ENCODE data around the gene PAM.
A peak's percentile ranks its signal among the peaks of the same experiment; 100 is the strongest.

The PAM gene

DNA sequence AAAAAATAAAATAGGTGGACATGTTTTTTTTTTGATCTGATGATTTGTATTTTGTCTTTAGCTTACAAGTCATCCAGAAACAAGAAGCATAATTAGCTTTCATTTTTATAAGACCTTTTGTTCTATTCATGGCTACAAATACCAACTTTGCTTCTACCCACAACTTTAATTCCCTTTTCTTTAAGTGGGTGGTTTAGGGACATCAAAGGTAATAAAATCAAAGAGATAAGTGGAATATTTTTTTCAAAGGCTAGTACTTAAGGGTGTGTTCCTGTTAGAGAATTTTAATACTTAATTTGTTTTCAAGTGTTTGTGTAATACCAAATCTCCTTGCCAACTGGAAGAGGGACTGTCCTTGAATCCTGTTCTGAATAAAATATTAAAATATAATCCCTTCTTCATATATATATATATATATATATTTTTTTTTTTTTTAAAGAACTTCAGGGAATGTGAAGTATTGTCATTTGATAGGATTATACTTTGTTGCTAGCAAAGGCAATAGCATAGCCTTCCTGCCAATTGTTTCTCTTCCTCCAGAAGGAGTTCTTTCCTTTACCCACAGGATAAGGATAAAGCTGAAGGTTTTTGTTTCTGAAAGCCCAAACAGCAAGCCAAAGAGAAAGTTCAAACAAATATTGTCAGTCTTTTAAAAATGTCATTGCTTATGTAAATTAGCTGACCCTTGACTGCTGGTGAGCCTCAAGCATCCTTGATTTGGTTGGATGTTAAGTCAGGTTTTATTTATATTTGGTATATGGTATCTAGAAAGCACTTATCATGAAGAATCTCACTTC, 108.9 kb downstream of the PAM start:
- no peak for DNase-seq

GRCh38 chr5:102865171-102865509, 110.0 kb downstream of the PAM start:
- peak; percentile 18 for DNase-seq

- peak; percentile 55 for DNase-seq
These were observed 110.6 kb downstream of the PAM start for GRCh38 chr5:102865510-102866236.

GRCh38 chr5:102866237-102866600, 111.1 kb downstream of the PAM start:
- no peak for DNase-seq

- no peak for DNase-seq
These were observed 113.0 kb downstream of the PAM start for GRCh38 chr5:102867992-102868662.

- DNase-seq: no peak
These were observed 114.1 kb downstream of the PAM start for GRCh38 chr5:102869230-102869629.

- peak; percentile 4 for DNase-seq
These were observed 118.4 kb downstream of the PAM start for GRCh38 chr5:102873379-102873932.

DNA sequence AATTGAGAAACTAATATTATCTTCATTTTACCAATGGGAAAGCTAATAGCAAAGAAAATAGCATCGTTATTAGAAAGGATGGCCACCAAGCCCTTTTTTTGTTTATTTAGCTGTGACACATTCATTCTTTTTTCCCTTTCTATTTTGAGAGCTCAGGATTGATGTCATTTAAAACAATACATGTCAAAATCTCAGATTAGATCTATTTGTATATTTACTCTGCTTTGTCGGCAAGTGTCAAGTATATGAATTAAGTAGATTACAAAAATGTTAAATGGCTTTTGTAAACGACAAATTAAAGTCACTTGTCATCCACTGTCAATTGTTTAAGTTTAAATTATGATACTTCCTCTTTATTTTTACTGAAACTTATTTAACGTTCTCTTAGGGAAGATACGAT, 118.9 kb downstream of the PAM start:
- DNase-seq: peak; percentile 53

DNA sequence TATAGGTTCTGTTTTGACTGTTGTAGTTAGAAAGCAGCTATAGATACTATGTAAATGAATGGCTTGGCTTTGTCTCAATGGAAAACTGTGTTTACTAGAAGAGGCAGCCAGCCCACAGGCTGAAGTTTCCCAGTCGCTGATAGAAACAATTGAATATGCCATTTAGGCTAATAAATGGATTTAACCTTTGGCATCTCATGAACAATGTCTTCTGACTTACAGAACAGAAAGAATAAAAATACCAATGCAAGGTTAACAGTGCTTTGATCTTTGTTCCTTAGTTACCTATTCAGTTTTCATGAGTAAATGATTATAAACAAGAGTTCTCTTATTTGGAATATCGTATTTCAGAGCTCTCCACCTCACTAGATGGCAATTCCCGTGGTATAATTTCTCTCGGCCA, 120.6 kb downstream of the PAM start:
- DNase-seq: no peak

GRCh38 chr5:102876610-102877009, 121.5 kb downstream of the PAM start:
- no peak for DNase-seq

- no peak for DNase-seq
These were observed 124.6 kb downstream of the PAM start for GRCh38 chr5:102879741-102880140.

DNA sequence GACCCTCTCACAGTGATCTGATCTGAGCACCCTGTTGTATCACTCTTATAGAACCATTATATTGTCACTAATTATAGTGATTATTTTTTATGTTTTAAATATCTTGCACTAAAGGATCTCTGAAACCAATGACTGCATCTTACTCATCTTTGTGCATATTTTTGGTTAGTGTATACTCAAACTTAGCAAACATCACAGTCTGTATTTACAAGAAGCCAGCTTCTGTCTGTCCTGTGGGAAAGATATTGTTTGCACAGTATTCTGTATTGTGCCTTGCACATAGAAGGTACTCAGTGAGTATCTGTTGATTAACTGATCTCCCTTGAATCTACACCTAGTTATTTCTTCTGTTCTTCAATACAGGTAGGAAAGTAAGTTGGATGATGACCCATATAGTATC, 131.5 kb downstream of the PAM start:
- no peak for DNase-seq

GRCh38 chr5:102888483-102888882, 133.4 kb downstream of the PAM start:
- no peak for DNase-seq

DNA sequence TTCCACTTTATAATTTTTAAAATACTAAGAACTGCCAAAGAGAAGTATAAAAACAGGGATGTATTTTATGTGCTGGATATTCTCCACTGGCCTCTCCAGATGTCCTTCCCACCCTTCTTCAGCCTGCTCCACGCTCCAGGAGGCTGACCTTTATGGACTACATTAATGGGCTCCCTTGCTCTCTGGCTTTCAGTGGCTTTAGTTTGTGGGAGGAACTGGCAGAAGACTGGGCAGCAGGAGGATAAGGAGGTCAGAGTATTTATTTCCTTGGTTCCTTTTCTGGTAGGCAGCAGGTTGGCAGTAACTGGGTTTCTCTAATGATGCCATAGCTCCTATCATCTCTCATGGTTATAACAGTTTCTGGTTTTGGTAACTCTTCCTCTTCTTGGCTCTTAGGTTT, 133.9 kb downstream of the PAM start:
- no peak for DNase-seq

- DNase-seq: no peak
These were observed 135.0 kb downstream of the PAM start for GRCh38 chr5:102890133-102890532.

DNA sequence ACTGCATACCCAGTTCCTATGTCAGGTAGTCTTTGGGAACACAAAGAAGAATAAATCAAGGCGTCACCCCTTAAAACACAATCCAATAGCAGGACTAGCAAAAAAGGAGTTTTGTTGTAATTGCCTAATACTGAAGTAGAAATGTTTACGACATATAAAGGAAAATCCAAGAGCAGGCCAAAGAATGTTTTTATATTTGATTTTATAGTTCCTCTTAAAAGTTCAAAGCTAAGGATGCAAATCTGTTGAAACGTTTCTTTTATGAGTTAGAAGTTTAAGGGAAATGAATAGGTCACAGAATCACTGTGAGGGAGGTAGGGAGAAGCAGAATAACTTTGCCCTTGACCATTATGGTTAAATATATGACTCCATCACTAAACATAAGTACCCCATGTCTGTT, 136.1 kb downstream of the PAM start:
- no peak for DNase-seq

GRCh38 chr5:102893942-102894341, 138.8 kb downstream of the PAM start:
- no peak for DNase-seq

- no peak for DNase-seq
These were observed 140.1 kb downstream of the PAM start for GRCh38 chr5:102895234-102895633.

DNA sequence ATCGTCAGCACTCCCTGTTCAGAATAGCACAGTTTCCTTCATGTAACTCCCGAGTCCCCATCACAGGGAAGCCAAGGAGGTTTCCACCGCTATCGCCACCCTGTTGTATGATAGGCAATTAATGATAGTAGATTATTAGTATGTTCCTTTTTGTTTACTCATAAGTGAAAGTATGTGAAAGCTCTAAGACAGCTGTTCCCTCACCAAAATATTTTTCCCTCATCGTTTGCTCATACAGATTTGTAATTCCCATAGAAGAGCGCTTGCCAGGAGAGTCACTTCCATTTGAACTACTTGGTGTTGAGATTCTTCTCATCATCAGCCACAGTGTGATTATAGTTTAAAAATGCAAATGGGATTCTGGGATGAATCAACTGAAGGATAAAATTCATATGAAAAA, 140.9 kb downstream of the PAM start:
- no peak for DNase-seq

DNA sequence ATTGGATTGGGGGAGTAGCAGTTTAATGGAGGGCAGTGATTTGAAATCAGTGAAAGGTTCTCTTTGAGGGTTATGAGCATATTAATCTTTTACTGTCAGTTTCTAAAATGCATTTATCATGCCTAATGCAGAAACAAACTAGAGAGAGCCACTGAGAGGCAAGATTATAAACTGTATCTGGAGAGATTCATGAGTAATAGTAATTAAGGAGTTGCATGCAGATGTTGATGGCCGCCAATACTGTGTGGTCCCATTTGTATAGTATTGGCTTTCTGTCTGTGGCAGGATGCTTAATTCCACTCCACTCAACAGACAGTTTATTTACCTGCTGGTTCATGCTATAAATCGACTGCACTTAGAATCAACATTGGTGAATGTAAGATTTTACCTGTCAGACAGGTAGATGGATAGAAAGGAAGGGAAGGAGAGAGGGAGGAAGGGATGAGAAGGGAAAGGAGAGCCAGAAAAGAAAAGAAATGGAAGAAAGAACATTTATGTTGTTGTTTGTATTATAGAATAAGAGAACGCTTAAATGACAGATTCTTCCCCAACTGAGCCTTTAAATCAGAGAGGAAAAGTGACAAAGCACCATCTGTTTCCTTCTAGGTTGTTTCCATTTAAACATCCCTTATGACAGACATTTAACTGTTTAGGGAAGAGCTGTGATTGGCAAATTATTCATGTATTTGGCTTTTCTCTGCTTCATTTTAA, 146.5 kb downstream of the PAM start:
- DNase-seq: no peak

GRCh38 chr5:102902135-102902448, 147.0 kb downstream of the PAM start:
- DNase-seq: peak; percentile 42

GRCh38 chr5:102902647-102903046, 147.5 kb downstream of the PAM start:
- peak; percentile 40 for DNase-seq

All from NCI-H146 (cell line).